Nephron progenitor cell (in vitro differentiated cells): ENCODE measurements around the gene GPR17.

Experiments used
- DNase-seq: peaks from one replicate; pipeline ENCODE4 v3.0.0; 2021
- H3K27ac Mint-ChIP-seq: 2 replicates; pipeline ENCODE4 v1.8.0; 2021; ENCODE audit warnings: mild to moderate bottlenecking, moderate library complexity, mixed read lengths
- H3K27me3 Mint-ChIP-seq: 2 replicates; pipeline ENCODE4 v1.8.0; 2021; ENCODE audit warnings: mild to moderate bottlenecking, low read depth, mixed read lengths; ENCODE audit not compliant: poor library complexity
- H3K36me3 Mint-ChIP-seq: 2 replicates; pipeline ENCODE4 v1.8.0; 2021; ENCODE audit warnings: low read depth, mixed read lengths
- H3K4me1 Mint-ChIP-seq: 2 replicates; pipeline ENCODE4 v1.8.0; 2021; ENCODE audit warnings: mixed read lengths
- H3K4me3 Mint-ChIP-seq: 2 replicates; pipeline ENCODE4 v1.8.0; 2021; ENCODE audit warnings: mild to moderate bottlenecking, moderate library complexity, mixed read lengths
- H3K9me3 Mint-ChIP-seq: 2 replicates; pipeline ENCODE4 v1.8.0; 2021; ENCODE audit warnings: mild to moderate bottlenecking, moderate library complexity, mixed read lengths
- TF ChIP-seq, protein P1 (sequence below): fragments of 200-600 bp; sonication (generic); IDR thresholded peaks from 2 replicates; pipeline ENCODE4 v1.5.0; 2021; ENCODE audit warnings: antibody characterized with exemption

Gene GPR17

DNA sequence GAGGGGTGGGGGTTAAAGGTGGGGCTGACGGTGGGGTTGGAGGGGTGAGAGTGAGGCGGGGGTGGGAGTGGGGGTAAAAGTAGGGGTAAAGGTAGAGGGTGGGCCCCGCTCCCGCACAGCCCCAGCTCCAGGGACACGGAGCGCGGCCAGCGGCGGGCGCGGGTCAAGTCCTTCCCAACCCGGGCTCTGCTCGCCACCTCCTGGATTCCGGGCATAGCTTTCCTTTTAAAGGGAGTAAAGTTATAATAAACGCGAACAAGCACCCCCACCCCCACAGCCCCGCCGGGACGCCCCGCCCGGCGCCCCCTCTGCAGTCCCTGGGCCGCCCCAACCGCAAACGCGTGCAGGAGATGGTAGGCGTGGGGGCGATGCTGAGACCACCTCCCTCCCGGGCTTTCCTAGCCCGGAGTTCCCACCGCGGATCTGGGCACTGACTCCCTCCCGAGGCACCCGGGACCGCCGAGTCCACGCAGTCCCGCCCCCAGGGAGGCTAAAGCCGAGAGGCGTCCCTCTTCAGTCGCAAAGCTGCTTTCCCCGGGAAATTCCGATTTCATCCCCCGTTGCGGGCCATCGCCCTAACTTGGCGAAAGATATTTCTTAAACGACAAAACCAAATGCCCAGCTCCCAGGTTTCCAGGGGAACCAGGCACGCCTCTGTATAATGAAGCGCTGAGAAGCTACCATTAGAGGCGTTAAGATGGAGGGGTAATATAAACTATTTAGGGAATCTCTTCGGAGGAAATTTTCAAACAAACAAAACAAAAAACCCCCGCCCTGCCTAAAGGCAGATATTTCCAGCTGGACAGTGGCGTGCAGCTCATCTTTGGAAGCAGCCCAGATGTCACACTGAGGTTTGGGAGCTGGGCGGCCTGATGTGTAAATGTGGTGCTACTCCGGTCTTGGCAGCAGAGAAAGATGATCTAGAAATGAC, 29.6 kb downstream of the GPR17 start, which contains the start of gene LIMS2:
LIMS2 (minus strand) TSS at position 200 of the 931 bp plus-strand sequence. CDS start 506 bp downstream, outside the sequence.
- TF ChIP-seq, protein P1, sequence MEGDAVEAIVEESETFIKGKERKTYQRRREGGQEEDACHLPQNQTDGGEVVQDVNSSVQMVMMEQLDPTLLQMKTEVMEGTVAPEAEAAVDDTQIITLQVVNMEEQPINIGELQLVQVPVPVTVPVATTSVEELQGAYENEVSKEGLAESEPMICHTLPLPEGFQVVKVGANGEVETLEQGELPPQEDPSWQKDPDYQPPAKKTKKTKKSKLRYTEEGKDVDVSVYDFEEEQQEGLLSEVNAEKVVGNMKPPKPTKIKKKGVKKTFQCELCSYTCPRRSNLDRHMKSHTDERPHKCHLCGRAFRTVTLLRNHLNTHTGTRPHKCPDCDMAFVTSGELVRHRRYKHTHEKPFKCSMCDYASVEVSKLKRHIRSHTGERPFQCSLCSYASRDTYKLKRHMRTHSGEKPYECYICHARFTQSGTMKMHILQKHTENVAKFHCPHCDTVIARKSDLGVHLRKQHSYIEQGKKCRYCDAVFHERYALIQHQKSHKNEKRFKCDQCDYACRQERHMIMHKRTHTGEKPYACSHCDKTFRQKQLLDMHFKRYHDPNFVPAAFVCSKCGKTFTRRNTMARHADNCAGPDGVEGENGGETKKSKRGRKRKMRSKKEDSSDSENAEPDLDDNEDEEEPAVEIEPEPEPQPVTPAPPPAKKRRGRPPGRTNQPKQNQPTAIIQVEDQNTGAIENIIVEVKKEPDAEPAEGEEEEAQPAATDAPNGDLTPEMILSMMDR: no peak
- H3K4me1 Mint-ChIP-seq: peaks cover 13% of the 10 kb centered on the region
- peaks cover 83% of the 10 kb centered on the region for H3K27me3 Mint-ChIP-seq
- peak; percentile 60 for DNase-seq
- no peaks in the 10 kb centered on the region for H3K36me3 Mint-ChIP-seq
- peak within 1 kb of the TSS; percentile 83 for H3K4me3 Mint-ChIP-seq
- H3K27ac Mint-ChIP-seq: no peak within 1 kb of the TSS
- no peaks in the 10 kb centered on the region for H3K9me3 Mint-ChIP-seq

DNA sequence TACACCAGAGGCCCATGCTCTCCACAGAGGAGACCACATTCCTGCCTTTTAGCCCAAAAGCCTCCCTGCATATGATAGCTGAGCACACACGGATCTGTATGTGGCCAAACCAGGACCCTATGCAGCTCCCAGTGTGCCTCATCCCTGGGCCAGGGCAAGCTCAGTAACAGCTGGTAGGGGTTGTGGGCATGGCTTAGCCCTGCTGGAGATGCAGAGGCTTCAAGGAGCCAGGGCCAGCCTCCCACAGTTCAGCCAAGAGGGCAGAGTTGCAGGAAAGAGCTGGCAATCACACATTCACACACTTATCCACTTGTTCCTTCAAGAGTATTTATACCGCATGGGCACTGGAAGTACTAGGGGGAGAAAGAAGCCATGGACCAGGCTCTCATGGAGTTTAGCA, 31.0 kb downstream of the GPR17 start:
- H3K27ac Mint-ChIP-seq: no peak overlapping the region
- peaks cover 74% of the 10 kb centered on the region for H3K27me3 Mint-ChIP-seq
- peaks cover 13% of the 10 kb centered on the region for H3K4me1 Mint-ChIP-seq
- H3K9me3 Mint-ChIP-seq: no peaks in the 10 kb centered on the region
- TF ChIP-seq, protein P1: no peak
- no peak overlapping the region for H3K4me3 Mint-ChIP-seq
- DNase-seq: no peak
- no peaks in the 10 kb centered on the region for H3K36me3 Mint-ChIP-seq

DNA sequence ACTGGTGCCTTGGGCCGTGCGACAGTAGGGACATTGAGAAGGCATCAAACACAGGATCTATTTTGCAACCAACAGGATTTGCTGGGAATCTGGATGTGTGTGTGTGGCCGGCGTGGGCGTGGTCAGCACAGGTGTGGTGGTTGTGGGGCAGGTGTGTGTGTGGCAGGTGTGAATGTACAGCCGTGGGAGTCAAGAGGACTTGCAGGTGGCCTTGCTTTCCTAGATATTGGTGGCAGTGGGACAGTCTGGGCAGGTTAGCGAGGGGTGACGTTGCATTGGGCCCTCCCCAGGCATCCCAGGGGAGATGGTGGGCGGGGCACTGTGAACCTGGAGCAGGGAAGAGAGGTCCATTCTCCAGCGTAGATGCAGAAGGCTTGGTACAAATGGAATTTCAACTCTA, 32.6 kb downstream of the GPR17 start:
- Mint-ChIP-seq H3K9me3 (no peaks in the 10 kb centered on the region), H3K27ac (no peak overlapping the region), H3K27me3 (peaks cover 57% of the 10 kb centered on the region), H3K4me1 (peaks cover 13% of the 10 kb centered on the region), H3K4me3 (no peak overlapping the region), H3K36me3 (no peaks in the 10 kb centered on the region)
- no peak for DNase-seq
- TF ChIP-seq, protein P1: no peak

DNA sequence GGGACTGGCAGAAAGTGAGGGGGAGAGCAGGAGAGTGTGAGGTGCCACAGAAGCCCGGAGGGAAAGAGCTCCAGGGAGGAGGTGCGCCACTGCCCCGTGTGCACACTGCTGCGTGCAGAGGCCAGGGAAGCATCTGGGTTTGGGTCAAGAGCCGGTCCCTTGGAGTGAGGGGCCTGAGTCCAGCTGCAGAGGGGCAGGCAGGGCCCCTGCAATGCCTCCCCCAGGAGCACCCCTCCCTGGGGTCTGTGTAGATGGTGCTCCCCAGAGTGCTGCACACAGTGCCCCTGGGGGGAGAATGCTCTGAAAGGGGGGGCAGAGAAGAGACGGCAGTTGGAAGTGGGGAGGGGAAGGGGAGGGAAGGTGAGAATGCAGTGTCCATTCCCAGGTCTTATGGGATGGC, 33.0 kb downstream of the GPR17 start:
- peaks cover 13% of the 10 kb centered on the region for H3K4me1 Mint-ChIP-seq
- no peak overlapping the region for H3K27ac Mint-ChIP-seq
- no peak overlapping the region for H3K4me3 Mint-ChIP-seq
- H3K9me3 Mint-ChIP-seq: no peaks in the 10 kb centered on the region
- DNase-seq: no peak
- TF ChIP-seq, protein P1: no peak
- H3K27me3 Mint-ChIP-seq: peaks cover 53% of the 10 kb centered on the region
- H3K36me3 Mint-ChIP-seq: no peaks in the 10 kb centered on the region

DNA sequence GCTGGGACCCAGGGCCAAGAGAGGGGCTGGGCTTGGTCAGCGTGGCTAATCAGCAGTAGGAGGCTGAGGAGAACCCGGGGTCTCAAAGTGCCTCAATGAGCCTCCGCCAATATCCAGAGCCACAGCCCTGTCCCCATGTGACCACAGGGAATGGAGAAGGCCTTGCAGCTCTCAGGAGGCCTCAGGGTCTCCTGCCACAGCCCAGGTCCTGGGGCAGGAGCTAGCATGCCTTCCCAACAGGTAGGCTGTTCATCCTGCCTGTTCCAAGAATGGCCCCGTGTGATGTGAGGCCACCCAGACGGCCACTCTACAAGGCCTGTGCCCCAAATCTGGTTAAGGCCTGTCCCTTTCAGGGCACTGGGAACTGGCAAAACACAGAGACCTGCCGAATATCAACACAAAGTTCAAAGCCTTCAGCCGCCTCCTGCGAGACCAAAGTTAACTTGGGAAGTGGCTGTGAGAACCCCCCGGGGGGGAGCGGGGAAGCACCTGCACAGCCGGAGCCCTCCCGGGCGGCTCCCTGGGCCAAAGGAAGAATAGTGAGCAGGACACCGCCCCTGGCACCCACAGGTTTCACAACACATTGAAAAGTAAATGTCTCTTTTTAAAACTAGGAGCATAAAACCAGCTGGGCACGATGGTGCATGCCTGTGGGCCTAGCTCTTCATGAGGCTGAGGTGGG, 33.9 kb downstream of the GPR17 start:
- Mint-ChIP-seq H3K9me3 (no peaks in the 10 kb centered on the region), H3K4me3 (no peak overlapping the region), H3K4me1 (peaks cover 8% of the 10 kb centered on the region), H3K27ac (no peak overlapping the region), H3K27me3 (peaks cover 46% of the 10 kb centered on the region), H3K36me3 (no peaks in the 10 kb centered on the region)
- TF ChIP-seq, protein P1: no peak
- no peak for DNase-seq
